ENCODE data around the gene IL4. TPM values are rescaled to one million over a fixed set of nuclear protein-coding genes. Genes with fewer than 3 reads are reported as not detected.

Gene IL4
- polyA plus RNA-seq, 4 donors: not detected

DNA sequence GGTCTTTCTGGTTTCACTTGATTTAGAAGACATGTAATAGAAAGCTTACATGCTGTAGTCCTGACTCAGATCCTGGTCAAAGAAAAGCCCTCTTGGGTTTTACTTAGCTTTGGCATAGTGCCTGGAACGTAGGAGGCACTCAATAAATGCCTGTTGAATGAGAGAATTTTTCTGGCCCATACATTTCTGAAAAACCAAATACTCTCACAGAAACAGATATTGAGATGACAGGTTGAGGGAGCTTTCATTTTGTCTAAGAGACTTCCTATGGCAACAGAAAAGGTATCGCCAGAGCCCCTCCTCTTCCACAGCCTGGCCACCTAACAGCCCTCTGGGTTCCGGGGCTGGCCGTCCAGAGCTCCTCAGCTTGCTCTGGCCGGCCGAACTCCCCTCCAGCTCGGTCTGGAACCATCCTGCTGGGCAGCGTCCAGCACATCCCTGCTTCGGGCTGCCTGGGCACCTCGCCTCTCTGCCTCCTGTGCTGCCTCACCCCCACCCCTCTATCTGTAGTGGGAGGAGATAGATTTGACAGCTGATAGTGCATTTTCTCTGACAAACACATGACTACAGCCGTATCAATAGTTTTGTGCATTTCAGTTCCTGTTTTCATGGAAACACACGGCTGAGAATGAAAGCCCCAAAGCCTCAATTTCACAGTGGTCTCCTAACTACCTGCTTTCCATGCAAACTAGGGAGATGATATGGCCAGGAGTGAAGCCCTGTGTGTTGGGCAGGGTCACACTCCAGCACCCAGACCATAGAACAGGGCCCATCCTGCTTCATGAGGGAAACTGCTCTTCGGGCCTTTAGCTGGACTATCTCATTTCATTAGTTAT, 1.1 kb downstream of the IL4 start:
- H3K27me3 ChIP-seq (ENCODE audit: control insufficient read depth in 3 of 3, insufficient read depth in 3 of 3, low read length in 3 of 3): no peaks in the 10 kb centered on the region
- FAIRE-seq: no peak

GRCh38 chr5:132675936-132676689, 2.3 kb downstream of the IL4 start:
- DNase-seq: no peak

More for the DNA sequence above, 1.1 kb downstream of the IL4 start:
- 71 to 83% (median 74%) methylated on average over 13 of the region's 13 CpGs for WGBS, 3 donors
- Histone ChIP-seq H3K36me3 (ENCODE audit: control insufficient read depth in 3 of 3, insufficient read depth in 2 of 3, low read depth in 1 of 3, low read length in 3 of 3) (no peaks in the 10 kb centered on the region), H3K27ac (ENCODE audit: low read depth in 1 of 3, low read length in 2 of 3) (peak overlapping the region in 1 of 3 donors; percentile 59), H3K4me1 (ENCODE audit: control insufficient read depth in 3 of 3, insufficient read depth in 2 of 3, low read depth in 1 of 3, low read length in 2 of 3) (peaks cover 0 to 20% (median 0%) of the 10 kb centered on the region in 3 donors), H3K4me3 (ENCODE audit: low read depth in 1 of 3, low read length in 3 of 3) (no peak overlapping the region), H3K9me3 (ENCODE audit: control insufficient read depth in 2 of 2, insufficient read depth in 1 of 2, low read depth in 1 of 2, low read length in 1 of 2) (no peaks in the 10 kb centered on the region)
- no peak for DNase-seq

DNA sequence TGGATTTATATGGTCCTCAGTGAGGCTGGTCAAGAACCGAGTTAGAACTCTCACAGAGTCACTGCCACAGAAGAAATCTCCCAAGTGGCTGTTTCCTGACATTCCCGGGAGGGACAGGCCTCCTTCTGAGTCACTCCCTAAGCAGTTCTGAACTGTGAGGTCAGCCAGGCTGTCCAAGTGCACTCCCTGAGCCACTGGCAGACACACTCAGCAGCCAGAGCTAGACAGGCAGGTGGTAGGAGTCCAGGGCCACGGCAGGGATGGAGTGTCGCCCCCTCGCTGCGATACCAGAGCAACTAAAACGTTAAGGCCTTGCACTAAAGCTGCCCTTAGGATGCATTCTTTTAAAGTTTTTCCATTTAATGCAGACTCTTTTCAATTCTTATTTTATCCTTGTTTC, 3.4 kb downstream of the IL4 start:
- Histone ChIP-seq H3K9me3 (ENCODE audit: control insufficient read depth in 2 of 2, insufficient read depth in 1 of 2, low read depth in 1 of 2, low read length in 1 of 2) (no peaks in the 10 kb centered on the region), H3K27ac (ENCODE audit: low read depth in 1 of 3, low read length in 2 of 3) (peak overlapping the region in 2 of 3 donors; percentile 43 to 59), H3K4me1 (ENCODE audit: control insufficient read depth in 3 of 3, insufficient read depth in 2 of 3, low read depth in 1 of 3, low read length in 2 of 3) (peaks cover 0 to 12% (median 0%) of the 10 kb centered on the region in 3 donors), H3K27me3 (ENCODE audit: control insufficient read depth in 3 of 3, insufficient read depth in 3 of 3, low read length in 3 of 3) (no peaks in the 10 kb centered on the region), H3K36me3 (ENCODE audit: control insufficient read depth in 3 of 3, insufficient read depth in 2 of 3, low read depth in 1 of 3, low read length in 3 of 3) (no peaks in the 10 kb centered on the region), H3K4me3 (ENCODE audit: low read depth in 1 of 3, low read length in 3 of 3) (no peak overlapping the region)
- WGBS, 3 donors: 15 to 41% (median 31%) methylated on average over 7 of the region's 7 CpGs
- no peak for FAIRE-seq
- peak; percentile 67 to 90 for DNase-seq

More at GRCh38 chr5:132675936-132676689, 2.3 kb downstream of the IL4 start:
- no peaks in the 10 kb centered on the region for H3K27me3 ChIP-seq (ENCODE audit: control insufficient read depth in 3 of 3, insufficient read depth in 3 of 3, low read length in 3 of 3)
- WGBS, 3 donors: 88 to 91% (median 88%) methylated on average over 11 of the region's 11 CpGs
- FAIRE-seq: no peak
- no peak overlapping the region for H3K4me3 ChIP-seq (ENCODE audit: low read depth in 1 of 3, low read length in 3 of 3)
- H3K9me3 ChIP-seq (ENCODE audit: control insufficient read depth in 2 of 2, insufficient read depth in 1 of 2, low read depth in 1 of 2, low read length in 1 of 2): no peaks in the 10 kb centered on the region
- H3K27ac ChIP-seq (ENCODE audit: low read depth in 1 of 3, low read length in 2 of 3): no peak overlapping the region
- no peaks in the 10 kb centered on the region for H3K36me3 ChIP-seq (ENCODE audit: control insufficient read depth in 3 of 3, insufficient read depth in 2 of 3, low read depth in 1 of 3, low read length in 3 of 3)
- H3K4me1 ChIP-seq (ENCODE audit: control insufficient read depth in 3 of 3, insufficient read depth in 2 of 3, low read depth in 1 of 3, low read length in 2 of 3): peaks cover 0 to 12% (median 0%) of the 10 kb centered on the region in 3 donors

DNA sequence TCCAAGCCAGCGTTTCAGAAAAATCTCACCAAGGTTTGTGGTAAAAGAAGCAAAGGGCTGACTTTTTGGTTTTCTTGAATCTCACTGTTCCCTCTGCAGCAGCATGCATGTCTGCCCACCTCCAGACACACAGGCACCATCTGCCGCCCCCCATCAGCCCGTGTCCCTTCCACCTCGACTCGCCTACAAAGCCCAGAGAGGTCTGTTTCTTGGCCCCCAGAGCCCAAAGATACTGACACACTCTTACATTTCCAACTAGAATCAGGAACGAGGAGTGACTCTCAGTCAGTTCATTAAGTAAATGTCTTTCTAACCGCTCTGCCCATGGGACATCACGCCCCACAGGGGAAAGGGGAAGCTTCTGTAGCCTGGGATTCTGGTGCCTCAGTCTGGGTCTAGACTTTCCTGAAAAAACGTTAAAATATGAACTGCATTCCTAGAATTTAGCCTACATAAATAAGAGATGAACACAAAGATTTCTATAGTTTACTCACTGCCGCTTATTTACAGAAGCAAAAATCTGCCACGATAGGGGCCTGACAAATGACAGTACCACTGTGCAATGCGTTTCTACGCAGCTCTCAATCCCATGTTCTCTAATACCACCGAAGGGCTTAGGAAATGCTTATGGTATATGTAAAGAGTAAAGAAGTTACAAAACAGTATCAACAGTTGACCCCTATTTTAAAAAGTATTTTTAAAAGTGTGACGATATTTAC, 4.1 kb downstream of the IL4 start:
- Histone ChIP-seq H3K4me1 (ENCODE audit: control insufficient read depth in 3 of 3, insufficient read depth in 2 of 3, low read depth in 1 of 3, low read length in 2 of 3) (peaks cover 0 to 12% (median 0%) of the 10 kb centered on the region in 3 donors), H3K27me3 (ENCODE audit: control insufficient read depth in 3 of 3, insufficient read depth in 3 of 3, low read length in 3 of 3) (no peaks in the 10 kb centered on the region), H3K27ac (ENCODE audit: low read depth in 1 of 3, low read length in 2 of 3) (no peak overlapping the region), H3K4me3 (ENCODE audit: low read depth in 1 of 3, low read length in 3 of 3) (no peak overlapping the region), H3K36me3 (ENCODE audit: control insufficient read depth in 3 of 3, insufficient read depth in 2 of 3, low read depth in 1 of 3, low read length in 3 of 3) (no peaks in the 10 kb centered on the region), H3K9me3 (ENCODE audit: control insufficient read depth in 2 of 2, insufficient read depth in 1 of 2, low read depth in 1 of 2, low read length in 1 of 2) (no peaks in the 10 kb centered on the region)
- DNase-seq (no peak), FAIRE-seq (no peak)
- WGBS, 3 donors: 88 to 93% (median 90%) methylated on average over 15 of the region's 15 CpGs

- H3K9me3 ChIP-seq (ENCODE audit: control insufficient read depth in 2 of 2, insufficient read depth in 1 of 2, low read depth in 1 of 2, low read length in 1 of 2): no peaks in the 10 kb centered on the region
- H3K27ac ChIP-seq (ENCODE audit: low read depth in 1 of 3, low read length in 2 of 3): no peak overlapping the region
- H3K27me3 ChIP-seq (ENCODE audit: control insufficient read depth in 3 of 3, insufficient read depth in 3 of 3, low read length in 3 of 3): no peaks in the 10 kb centered on the region
- H3K4me3 ChIP-seq (ENCODE audit: low read depth in 1 of 3, low read length in 3 of 3): no peak overlapping the region
- DNase-seq (no peak), FAIRE-seq (no peak)
- peaks cover 0 to 5% (median 0%) of the 10 kb centered on the region in 3 donors for H3K4me1 ChIP-seq (ENCODE audit: control insufficient read depth in 3 of 3, insufficient read depth in 2 of 3, low read depth in 1 of 3, low read length in 2 of 3)
- H3K36me3 ChIP-seq (ENCODE audit: control insufficient read depth in 3 of 3, insufficient read depth in 2 of 3, low read depth in 1 of 3, low read length in 3 of 3): no peaks in the 10 kb centered on the region
- 91 to 100% (median 98%) methylated on average over 1 of the region's 1 CpG for WGBS, 3 donors
Measured at GRCh38 chr5:132678735-132679134, 4.9 kb downstream of the IL4 start.

GRCh38 chr5:132679166-132679565, 5.4 kb downstream of the IL4 start:
- no peaks in the 10 kb centered on the region for H3K9me3 ChIP-seq (ENCODE audit: control insufficient read depth in 2 of 2, insufficient read depth in 1 of 2, low read depth in 1 of 2, low read length in 1 of 2)
- peaks cover 0 to 5% (median 0%) of the 10 kb centered on the region in 3 donors for H3K4me1 ChIP-seq (ENCODE audit: control insufficient read depth in 3 of 3, insufficient read depth in 2 of 3, low read depth in 1 of 3, low read length in 2 of 3)
- no peak overlapping the region for H3K27ac ChIP-seq (ENCODE audit: low read depth in 1 of 3, low read length in 2 of 3)
- DNase-seq (no peak), FAIRE-seq (no peak)
- WGBS, 3 donors: 92 to 96% (median 94%) methylated on average over 7 of the region's 7 CpGs
- H3K27me3 ChIP-seq (ENCODE audit: control insufficient read depth in 3 of 3, insufficient read depth in 3 of 3, low read length in 3 of 3): no peaks in the 10 kb centered on the region
- no peaks in the 10 kb centered on the region for H3K36me3 ChIP-seq (ENCODE audit: control insufficient read depth in 3 of 3, insufficient read depth in 2 of 3, low read depth in 1 of 3, low read length in 3 of 3)
- no peak overlapping the region for H3K4me3 ChIP-seq (ENCODE audit: low read depth in 1 of 3, low read length in 3 of 3)

DNA sequence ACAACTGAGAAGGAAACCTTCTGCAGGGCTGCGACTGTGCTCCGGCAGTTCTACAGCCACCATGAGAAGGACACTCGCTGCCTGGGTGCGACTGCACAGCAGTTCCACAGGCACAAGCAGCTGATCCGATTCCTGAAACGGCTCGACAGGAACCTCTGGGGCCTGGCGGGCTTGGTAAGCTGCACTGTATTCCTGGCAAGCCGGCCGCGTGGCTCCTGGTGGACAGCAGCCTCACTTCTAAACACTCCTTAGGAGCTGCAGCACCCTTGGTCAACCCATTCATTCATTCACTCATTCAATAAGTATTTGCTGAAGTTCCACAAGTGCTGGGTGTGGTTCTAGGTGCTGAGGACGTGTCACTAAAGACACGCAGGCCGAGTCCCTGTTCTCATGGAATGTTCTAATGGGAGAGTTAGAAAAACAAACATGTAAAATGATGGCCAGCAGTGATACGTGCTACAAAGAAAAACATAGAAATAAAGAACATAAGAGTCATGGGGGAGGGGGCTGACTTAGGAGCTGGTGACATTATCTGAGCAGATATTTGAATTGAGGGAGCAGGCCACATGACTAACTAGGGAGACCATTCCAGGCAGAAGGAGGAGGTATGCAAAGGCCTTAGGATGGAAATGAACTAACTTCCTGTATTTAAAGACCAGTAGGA, 6.1 kb downstream of the IL4 start:
- H3K27ac ChIP-seq (ENCODE audit: low read depth in 1 of 3, low read length in 2 of 3): no peak overlapping the region
- no peak for FAIRE-seq
- H3K27me3 ChIP-seq (ENCODE audit: control insufficient read depth in 3 of 3, insufficient read depth in 3 of 3, low read length in 3 of 3): no peaks in the 10 kb centered on the region
- H3K9me3 ChIP-seq (ENCODE audit: control insufficient read depth in 2 of 2, insufficient read depth in 1 of 2, low read depth in 1 of 2, low read length in 1 of 2): no peaks in the 10 kb centered on the region
- no peak for DNase-seq
- H3K4me1 ChIP-seq (ENCODE audit: control insufficient read depth in 3 of 3, insufficient read depth in 2 of 3, low read depth in 1 of 3, low read length in 2 of 3): peaks cover 0 to 5% (median 0%) of the 10 kb centered on the region in 3 donors
- 94 to 97% (median 96%) methylated on average over 15 of the region's 15 CpGs for WGBS, 3 donors
- no peak overlapping the region for H3K4me3 ChIP-seq (ENCODE audit: low read depth in 1 of 3, low read length in 3 of 3)
- H3K36me3 ChIP-seq (ENCODE audit: control insufficient read depth in 3 of 3, insufficient read depth in 2 of 3, low read depth in 1 of 3, low read length in 3 of 3): no peaks in the 10 kb centered on the region

Measured in small intestine (tissue), 7 donors.